Activated CD4-positive, CD25-positive, alpha-beta regulatory T cell treated with anti-CD3 and anti-CD28 coated beads, Interleukin-2, amount 50 U/mL, for 72 hours (primary cell): Measurements from ENCODE around the gene PRPF4.
A peak's percentile ranks its signal among the peaks of the same experiment; 100 is the strongest.

Experiments
- DNase-seq: peaks from one replicate; pipeline ENCODE4 v3.0.0; 2021

The PRPF4 gene

GRCh38 chr9:113315231-113315630 lies 39.8 kb downstream of the PRPF4 start:
- no peak for DNase-seq

GRCh38 chr9:113316030-113316429 lies 40.6 kb downstream of the PRPF4 start:
- no peak for DNase-seq

DNA sequence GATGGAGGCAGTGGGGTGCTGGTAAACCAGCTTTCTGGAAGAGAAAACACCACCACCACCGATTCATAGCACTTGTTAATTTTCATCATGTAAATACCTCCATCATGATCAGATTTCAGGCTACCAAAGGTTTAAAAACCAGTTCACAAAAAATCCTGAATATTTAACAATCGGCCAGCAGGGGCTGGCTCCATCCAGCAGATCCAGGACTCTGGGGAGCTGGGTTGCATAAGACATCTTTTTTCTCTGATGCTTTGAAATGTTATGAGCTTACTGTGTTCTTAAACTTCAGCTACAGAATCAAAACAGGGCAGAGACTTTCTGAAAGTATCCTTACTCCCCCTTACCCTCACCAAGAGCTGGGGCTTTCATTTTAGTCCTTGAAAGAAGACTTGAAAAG lies 42.3 kb downstream of the PRPF4 start:
- DNase-seq = no peak

GRCh38 chr9:113319054-113319453 lies 43.6 kb downstream of the PRPF4 start:
- DNase-seq = no peak

GRCh38 chr9:113320051-113320450 lies 44.6 kb downstream of the PRPF4 start:
- DNase-seq = no peak

DNA sequence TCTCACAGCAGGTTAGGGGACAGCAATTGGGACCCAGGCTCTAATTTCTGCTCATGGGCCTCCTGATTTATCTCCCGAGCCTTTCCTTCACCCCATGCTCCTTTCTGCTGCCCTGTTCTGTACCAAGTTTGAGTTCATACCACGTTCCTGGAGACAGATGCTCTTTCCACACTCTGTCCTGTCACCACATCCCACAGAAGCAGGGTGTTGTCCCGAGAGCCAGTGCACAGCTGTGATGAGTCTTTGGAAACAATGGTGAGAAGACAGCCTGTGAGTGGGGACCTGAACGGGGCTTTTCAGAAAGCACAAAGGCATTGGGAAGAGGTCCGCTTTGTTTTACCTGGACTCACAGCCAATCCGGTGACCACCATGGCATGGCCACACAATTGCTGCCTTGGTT lies 47.2 kb downstream of the PRPF4 start:
- DNase-seq = no peak

- DNase-seq = no peak
These were observed 50.8 kb downstream of the PRPF4 start for GRCh38 chr9:113326230-113326629.

DNA sequence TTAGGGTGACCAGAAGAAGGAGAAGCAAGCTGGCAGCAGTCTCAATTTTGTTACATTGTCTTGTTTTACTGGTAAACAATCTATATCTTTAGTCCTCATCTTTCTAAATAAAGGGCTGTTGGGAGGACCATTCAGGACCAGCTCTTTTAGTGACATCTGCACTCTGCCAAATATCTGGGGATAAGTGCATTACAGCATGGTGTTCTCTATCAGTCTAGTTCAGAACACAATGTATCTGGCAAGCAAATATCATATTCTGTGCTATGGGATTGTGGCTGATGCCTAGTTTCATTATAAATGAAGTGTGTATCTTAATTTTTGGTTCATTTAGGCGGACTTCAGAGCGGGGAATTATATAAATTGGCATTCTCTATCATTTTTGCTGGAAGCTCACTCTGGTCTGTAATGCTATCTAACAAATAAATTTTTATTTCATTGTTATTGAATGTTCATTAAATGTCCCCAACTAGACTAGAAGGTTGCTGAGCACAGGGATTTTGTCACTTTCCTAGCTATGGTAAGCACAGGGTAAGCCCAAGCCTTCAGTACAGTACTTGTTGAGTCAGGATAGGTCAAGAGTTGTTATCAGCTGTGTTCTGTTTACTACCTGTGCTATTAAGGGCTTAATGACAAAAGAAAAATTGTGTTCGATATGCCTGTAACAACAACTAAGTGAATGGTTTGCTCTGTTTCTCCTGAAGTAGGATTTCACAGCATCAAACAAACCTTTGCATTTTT lies 52.8 kb downstream of the PRPF4 start:
- DNase-seq = no peak

- no peak for DNase-seq
These were observed 56.3 kb downstream of the PRPF4 start for GRCh38 chr9:113331780-113332179.

DNA sequence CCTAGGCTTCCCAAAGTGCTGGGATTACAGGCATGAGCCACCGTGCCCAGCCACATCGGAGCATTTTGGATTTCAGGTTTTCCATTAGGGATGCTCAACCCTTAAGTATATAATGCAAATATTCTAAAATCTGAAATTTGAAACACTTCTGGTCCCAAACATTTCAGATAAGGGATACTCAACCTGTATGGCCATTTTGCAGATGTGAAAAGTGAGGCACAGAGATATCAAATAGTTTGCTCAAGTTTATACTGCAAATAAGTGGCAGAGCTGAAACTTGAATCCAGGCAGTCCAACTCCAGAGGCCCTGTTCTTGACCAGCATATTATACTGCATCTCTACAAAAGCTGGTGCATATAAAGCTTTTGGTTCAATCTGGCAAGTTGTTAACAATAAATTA lies 62.3 kb downstream of the PRPF4 start:
- no peak for DNase-seq

DNA sequence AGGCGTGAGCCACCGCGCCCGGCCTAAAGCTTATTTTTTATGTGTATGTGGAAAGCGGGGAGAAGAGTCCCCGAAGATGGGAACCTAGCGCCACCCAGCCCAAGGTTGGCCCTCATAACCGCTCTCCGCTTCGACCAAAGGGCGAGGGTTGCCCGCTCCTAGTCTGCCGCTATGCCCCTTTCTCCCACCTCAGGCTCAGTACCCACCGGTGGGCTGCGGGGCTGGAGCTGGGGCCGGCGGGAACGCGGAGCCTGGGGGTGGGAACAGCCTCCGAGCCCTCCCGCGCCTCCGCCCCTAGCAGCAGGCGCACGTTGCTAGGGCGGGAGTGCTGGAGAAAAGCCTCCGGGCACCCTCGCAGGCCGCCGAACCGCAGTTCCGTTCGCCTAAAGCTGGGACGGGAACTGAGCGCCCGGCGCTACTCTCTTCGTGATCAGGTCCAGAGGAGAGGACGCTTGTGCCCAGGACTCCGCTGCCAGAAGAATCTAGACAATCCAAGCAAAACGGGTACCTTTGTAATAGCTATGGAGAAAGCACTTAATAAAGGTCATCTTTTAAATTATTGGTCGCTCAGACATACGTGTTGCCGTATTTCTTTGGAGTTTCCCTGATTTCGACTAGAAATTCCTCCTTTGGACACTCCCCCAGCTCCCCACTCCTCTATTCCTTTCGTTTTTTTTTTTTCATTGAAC lies 64.7 kb downstream of the PRPF4 start, which contains the start of gene WDR31:
WDR31 (minus strand) TSS at position 265 of the 689 bp plus-strand sequence. CDS start 8,253 bp downstream, outside the sequence.
- DNase-seq = peak; percentile 73

DNA sequence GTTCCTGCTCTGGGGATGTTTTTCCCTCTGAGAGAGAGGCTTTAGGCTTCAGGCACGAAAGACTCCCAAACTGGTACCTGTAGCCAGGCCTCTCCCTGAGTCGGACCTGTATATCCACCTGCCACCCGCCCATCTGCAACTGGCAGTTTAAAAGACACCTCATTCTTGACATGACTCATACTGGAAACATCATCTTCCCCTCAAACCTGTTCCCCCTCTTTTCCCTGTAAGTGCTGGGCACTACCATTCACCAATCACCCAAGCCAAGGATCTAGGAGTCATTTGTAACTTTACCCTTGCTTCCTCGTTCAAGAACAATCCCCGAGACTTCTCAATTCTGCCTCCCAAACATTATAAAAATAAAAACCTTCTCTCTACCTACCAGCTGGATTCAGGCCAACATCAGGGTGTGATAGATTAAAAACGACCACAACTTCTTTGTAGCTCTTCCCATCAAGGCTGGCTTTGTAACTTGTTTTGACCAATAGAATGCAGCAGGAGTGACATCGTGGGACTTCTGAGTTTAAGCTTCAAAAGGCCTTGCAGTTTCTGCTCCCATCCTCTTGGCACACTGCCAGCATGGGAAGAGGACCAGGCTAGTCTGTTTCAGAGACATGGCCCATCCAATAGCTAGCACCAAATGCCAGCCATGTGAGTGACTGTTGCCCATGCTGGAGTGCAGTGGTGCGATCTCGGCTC lies 66.4 kb downstream of the PRPF4 start:
- DNase-seq = no peak
